Uterus (tissue), 2 donors: ENCODE data around the gene SLC17A8.

Experiments
- POLR2A ChIP-seq, 2 donors: fragments of 450-650 bp; IDR thresholded peaks; one replicate each; pipeline ENCODE4 v1.6.1; 2016; ENCODE audit warnings: antibody characterized with exemption in 2 of 2, mild to moderate bottlenecking in 1 of 2, moderate library complexity in 1 of 2
- TF ChIP-seq, protein P1 (sequence below), 4 experiments: fragments of 200-600 bp in 2 of 4; fragments of 450-650 bp in 2 of 4; sonication (generic) in 2 of 4; IDR thresholded peaks; one replicate each; pipeline ENCODE4 v1.5.1; 2016 to 2019; ENCODE audit warnings: antibody characterized with exemption in 4 of 4, mild to moderate bottlenecking in 2 of 4, moderate library complexity in 1 of 4

DNA sequence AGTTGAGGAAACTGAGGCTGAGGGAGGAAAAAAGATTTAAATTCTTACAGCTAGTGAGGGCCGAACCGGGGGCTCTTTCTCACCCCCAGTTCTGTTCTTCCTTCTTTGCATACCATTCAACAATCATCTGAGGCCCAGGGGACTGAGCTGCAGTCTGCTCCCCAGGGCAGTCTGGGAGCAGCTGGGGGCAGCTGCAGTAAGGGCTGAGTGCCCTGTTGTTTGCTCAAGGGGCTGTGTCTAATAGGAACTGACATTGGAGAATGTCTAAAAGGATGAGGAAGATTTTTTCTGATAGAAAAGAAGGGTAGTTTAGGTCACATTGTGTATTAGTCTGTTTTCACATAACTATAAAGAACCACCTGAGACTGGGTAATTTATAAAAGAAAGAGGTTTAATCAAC, 42.2 kb downstream of the SLC17A8 start:
- TF ChIP-seq, protein P1, sequence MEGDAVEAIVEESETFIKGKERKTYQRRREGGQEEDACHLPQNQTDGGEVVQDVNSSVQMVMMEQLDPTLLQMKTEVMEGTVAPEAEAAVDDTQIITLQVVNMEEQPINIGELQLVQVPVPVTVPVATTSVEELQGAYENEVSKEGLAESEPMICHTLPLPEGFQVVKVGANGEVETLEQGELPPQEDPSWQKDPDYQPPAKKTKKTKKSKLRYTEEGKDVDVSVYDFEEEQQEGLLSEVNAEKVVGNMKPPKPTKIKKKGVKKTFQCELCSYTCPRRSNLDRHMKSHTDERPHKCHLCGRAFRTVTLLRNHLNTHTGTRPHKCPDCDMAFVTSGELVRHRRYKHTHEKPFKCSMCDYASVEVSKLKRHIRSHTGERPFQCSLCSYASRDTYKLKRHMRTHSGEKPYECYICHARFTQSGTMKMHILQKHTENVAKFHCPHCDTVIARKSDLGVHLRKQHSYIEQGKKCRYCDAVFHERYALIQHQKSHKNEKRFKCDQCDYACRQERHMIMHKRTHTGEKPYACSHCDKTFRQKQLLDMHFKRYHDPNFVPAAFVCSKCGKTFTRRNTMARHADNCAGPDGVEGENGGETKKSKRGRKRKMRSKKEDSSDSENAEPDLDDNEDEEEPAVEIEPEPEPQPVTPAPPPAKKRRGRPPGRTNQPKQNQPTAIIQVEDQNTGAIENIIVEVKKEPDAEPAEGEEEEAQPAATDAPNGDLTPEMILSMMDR (IDR thresholded peaks at IDR 0.05) = no peak
- TF ChIP-seq POLR2A (IDR thresholded peaks at IDR 0.05) = no peak
